Fibroblast of mammary gland (primary cell): ENCODE results near the gene HAUS3.

ENCODE experiments used
- DNase-seq: peaks from one replicate; pipeline ENCODE4 v3.0.0-alpha.2; 2010; ENCODE audit warnings: low read depth
- H3K4me3 ChIP-seq: 2 replicates; pipeline ENCODE4 v1.5.1; 2011; ENCODE audit warnings: low read depth, mild to moderate bottlenecking, low read length, moderate library complexity; ENCODE audit not compliant: control insufficient read depth
- TF ChIP-seq, protein P1 (sequence below): conservative IDR thresholded peaks from 2 replicates; pipeline ENCODE4 v1.5.1; 2011; ENCODE audit warnings: low read depth, low read length, inconsistent platforms; ENCODE audit not compliant: control insufficient read depth, insufficient read depth

The HAUS3 gene

DNA sequence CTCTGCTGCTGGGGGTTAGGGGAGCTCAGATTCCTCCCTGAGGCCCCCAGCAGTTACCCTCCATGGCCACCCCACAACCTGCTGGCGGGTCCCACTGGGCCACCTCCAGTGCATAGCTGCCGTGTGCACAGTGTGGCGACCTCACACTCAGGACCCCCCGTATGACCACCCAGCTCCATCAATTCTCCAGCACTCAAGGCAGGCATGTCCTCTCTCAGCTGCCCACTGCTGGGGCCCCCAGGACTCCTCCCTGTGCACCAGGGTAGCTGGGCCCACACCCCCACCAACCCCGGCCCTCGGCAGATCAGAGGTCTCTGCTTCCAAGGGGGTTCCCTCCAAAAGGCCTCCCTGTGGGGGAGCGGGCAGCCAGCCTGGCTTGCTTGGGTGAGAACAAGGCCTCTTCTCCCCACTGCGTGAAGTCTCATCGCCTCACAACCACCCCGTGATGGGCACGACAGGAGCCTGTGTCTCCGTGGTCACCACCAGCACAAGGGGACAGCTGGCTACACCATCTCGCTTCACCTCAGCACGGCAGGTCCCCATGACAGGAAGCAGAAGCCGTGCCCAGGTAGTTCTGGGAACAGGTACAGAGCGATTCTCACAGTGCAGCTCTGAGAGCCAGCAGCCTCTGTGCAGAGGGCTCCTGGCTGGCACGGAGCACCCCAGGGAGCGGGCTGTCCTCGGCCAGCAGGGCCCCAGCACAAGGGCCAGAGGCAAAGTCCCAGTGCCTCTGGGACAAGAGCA, 4.6 kb upstream of the HAUS3 start:
- DNase-seq = no peak
- TF ChIP-seq, protein P1, sequence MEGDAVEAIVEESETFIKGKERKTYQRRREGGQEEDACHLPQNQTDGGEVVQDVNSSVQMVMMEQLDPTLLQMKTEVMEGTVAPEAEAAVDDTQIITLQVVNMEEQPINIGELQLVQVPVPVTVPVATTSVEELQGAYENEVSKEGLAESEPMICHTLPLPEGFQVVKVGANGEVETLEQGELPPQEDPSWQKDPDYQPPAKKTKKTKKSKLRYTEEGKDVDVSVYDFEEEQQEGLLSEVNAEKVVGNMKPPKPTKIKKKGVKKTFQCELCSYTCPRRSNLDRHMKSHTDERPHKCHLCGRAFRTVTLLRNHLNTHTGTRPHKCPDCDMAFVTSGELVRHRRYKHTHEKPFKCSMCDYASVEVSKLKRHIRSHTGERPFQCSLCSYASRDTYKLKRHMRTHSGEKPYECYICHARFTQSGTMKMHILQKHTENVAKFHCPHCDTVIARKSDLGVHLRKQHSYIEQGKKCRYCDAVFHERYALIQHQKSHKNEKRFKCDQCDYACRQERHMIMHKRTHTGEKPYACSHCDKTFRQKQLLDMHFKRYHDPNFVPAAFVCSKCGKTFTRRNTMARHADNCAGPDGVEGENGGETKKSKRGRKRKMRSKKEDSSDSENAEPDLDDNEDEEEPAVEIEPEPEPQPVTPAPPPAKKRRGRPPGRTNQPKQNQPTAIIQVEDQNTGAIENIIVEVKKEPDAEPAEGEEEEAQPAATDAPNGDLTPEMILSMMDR = no peak
- no peak overlapping the region for H3K4me3 ChIP-seq

DNA sequence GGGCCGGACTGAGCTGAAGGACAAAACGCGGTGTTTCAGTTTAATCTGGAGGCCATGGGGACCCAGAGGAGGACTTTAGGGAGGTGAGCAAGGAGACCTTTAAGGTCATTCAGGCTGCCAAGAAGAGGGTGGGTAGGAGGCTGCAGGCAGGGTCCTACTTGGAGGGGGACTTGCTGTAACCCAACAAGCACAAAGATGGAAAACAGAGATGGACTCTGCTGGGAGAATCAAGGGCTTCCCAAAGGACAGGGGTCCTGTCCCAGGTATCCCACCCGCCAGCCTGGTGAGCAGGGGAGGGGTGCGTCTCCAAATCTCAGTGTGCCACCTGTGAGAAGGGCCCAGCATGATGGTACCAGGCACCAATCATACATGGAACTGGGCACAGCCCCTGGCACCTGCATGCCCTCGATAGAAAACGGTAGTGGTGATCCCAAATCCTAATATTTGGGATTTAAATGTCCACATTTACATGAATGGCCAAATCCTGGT, 3.9 kb upstream of the HAUS3 start:
- no peak for DNase-seq
- no peak overlapping the region for H3K4me3 ChIP-seq
- TF ChIP-seq, protein P1 = no peak

DNA sequence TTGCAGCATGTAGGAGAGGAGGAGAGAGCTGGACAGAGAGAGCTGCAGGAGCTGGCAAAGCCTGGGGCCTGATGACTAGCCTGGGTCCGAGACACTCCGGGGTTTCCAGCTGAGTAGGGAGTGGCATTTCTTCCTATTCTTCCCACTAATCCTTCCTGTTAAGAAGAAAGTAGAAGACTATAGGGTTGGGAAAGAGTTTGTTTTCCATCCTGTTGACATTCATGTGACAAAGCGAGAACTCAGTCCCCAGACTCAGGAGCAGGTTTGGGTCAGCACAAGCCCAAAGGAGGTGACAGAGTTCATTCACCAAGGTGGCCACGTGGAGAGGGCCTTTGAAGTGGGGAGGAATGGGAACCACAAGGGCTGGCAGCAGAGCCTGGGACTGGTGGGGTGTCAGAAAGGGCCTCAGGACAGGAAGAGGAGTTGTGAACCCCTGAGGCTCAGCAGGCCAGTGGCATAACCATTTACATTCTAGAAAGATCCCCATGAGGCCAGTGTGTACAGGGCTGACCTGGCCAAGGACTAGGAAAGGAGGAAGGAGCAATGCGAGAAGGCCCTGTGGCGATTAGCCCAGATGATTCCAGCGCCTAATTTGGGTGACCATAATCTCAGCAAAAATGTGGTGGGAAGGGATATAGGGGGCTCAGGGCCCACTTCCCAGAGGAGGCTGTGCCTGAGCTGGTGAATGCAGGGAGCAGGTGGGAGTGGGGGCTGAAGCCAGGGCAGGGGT, 3.3 kb upstream of the HAUS3 start:
- no peak for DNase-seq
- no peak overlapping the region for H3K4me3 ChIP-seq
- TF ChIP-seq, protein P1 = no peak

DNA sequence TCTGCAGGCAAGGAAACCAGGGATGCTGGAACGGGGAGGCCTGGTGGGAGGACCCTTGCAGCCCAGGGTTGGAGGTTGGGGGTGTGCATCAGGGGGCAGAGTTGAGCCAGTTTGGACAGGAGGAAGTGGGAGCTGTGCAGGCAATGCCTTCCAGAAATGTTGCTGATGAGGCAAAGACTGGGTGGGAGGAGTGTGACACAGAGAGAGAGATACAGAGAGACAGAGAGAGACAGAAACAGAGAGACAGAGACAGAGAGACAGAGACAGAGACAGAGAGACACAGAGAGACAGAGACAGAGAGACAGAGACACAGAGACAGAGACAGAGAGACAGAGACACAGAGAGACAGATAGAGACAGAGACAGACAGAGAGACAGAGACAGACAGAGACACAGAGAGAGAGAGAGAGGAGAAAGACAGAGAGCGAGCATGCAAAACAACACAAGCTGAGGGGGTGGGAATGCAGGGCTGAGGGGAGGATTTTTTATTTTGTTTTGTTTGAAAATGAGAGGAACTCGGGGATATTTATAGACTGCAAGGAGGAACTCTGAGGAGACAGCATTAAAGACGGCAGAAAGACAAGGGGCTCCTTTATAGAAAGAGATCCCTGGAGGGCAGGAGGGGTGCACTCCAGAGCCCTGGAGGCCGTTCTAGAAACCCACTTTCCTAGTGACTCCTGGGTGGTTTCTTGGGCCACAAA, 1.9 kb upstream of the HAUS3 start:
- peak; percentile 66 for DNase-seq

DNA sequence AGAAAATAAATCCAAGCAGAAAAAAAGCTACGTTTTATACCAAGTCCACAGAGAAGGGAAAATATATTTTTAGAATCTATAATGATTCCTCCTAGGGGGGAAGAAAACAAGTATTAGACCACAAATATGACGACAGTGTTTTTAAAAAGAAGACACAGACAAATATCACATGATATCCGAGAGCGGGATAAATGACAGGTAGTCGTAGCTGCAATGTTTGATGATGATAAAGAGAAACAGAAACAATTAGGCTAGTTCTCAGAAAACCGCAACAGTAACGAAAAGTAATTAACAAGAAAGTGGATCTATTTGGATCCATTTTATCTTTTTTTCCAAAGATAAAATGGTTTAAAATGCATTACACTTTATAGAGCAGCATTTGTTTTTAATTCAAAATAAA, 918 bp downstream of the HAUS3 start:
- H3K4me3 ChIP-seq = peak overlapping the region; percentile 85
- TF ChIP-seq, protein P1 = no peak
- no peak for DNase-seq

More for the DNA sequence above, 1.9 kb upstream of the HAUS3 start:
- TF ChIP-seq, protein P1 = peak; percentile 38
- H3K4me3 ChIP-seq = no peak overlapping the region

DNA sequence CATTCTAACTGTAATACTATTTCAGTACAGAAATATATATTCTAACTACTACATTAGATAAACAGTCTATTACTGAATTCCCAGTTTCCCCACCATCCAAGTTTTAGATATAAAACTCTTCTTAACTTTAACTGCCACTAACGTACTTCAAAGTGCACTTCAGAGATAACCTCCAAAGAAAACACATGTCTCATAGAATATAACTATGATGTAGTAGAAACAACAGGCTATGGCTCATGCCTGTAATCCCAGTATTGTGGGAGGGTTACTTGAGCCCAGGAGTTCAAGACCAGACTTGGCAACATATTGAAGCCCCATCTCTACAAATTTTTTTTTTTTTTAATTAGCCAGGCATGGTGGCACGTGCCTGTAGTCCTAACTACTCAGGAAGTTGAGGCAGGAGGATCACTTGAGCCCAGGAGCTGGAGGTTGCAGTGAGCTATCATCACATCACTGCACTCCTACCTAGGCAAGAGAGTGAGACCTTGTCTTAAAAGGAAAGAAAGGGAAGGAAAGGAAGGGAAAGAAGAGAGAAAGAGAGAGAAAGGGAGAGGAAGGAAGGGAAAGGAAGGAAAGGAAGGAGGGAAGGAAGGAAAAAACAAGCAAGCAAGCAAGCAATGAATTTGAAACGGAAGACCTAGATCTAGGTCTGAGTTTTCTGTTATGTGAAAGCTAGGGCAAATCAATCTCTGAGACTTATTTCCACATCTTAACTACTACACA, 4.8 kb downstream of the HAUS3 start:
- H3K4me3 ChIP-seq = no peak overlapping the region
- TF ChIP-seq, protein P1 = no peak
- DNase-seq = no peak
